OCI-LY1 (cell line): ENCODE data around the gene RAB3IL1.

Experiments
- CTCF ChIP-seq: fragments of 200-600 bp; sonication (generic), shearing (Covaris generic); IDR thresholded peaks from 2 replicates; pipeline ENCODE4 v1.5.1; 2017; ENCODE audit warnings: mild to moderate bottlenecking, antibody characterized with exemption, low read length, moderate library complexity, mixed read lengths
- EZH2 ChIP-seq: fragments of 200-600 bp; sonication (generic), shearing (Covaris generic); IDR thresholded peaks from 2 replicates; pipeline ENCODE4 v1.8.0; 2017; ENCODE audit warnings: borderline replicate concordance, mixed run types, mild to moderate bottlenecking, antibody characterized with exemption, low read length, moderate library complexity, mixed read lengths

- TF ChIP-seq CTCF (no peak), EZH2 (no peak)
Observed at GRCh38 chr11:61898247-61898582, 19.2 kb downstream of the RAB3IL1 start.
